ENCODE data around the gene TRIM33. TPM values are rescaled to one million over a fixed set of nuclear protein-coding genes. Genes with fewer than 3 reads are reported as not detected.

The TRIM33 gene
- total RNA-seq, 1 experiment from 2014 or later = 44.5 TPM

DNA sequence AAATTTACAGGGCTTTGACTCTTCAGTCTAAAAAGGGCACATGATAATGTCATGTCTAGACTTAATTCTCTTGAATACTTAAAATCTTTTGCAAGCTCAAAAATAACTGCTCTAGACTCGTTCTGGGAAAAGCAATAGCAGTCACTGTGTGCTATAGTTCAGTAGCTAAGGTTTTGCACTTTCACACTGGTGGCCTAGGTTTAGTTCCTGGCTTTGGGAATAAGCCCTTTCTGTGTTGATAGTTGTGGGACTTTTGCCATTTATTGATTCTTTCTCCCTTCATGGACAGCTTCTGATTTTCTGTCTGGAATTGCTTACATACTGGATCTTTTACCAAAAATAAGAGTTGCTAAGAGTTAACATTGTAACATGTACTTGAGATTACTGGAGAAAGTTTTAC, 151.2 kb downstream of the TRIM33 start:
- ATAC-seq = no peak
- peaks cover 2% of the 10 kb centered on the region; the same call in 1 of the 2 replicates for H3K27me3 Mint-ChIP-seq (ENCODE audit: low read depth)
- TF ChIP-seq EMX1 (CRISPR knock-in tag; IDR thresholded peaks at IDR 0.05) = no peak
- no peak for TF ChIP-seq NFE2L1 (CRISPR knock-in tag; IDR thresholded peaks at IDR 0.05)
- TF ChIP-seq ZNF232 (CRISPR knock-in tag; IDR thresholded peaks at IDR 0.05) = no peak
- no peak for TF ChIP-seq ZNF121 (CRISPR knock-in tag; IDR thresholded peaks at IDR 0.05)
- TF ChIP-seq, protein P1, sequence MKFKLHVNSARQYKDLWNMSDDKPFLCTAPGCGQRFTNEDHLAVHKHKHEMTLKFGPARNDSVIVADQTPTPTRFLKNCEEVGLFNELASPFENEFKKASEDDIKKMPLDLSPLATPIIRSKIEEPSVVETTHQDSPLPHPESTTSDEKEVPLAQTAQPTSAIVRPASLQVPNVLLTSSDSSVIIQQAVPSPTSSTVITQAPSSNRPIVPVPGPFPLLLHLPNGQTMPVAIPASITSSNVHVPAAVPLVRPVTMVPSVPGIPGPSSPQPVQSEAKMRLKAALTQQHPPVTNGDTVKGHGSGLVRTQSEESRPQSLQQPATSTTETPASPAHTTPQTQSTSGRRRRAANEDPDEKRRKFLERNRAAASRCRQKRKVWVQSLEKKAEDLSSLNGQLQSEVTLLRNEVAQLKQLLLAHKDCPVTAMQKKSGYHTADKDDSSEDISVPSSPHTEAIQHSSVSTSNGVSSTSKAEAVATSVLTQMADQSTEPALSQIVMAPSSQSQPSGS (CRISPR knock-in tag; IDR thresholded peaks at IDR 0.05; ENCODE audit: borderline replicate concordance, low read depth) = no peak
- no peak for TF ChIP-seq GTF2I (CRISPR knock-in tag; conservative IDR thresholded peaks at IDR 0.05)
- TF ChIP-seq IRF2 (CRISPR knock-in tag; IDR thresholded peaks at IDR 0.05; ENCODE audit: borderline replicate concordance, low read depth) = no peak
- no peak for TF ChIP-seq PRRX2 (CRISPR knock-in tag; IDR thresholded peaks at IDR 0.05)
- TF ChIP-seq NR3C1 (CRISPR knock-in tag; conservative IDR thresholded peaks at IDR 0.05; ENCODE audit: low read depth) = no peak
- TF ChIP-seq PREB (CRISPR knock-in tag; IDR thresholded peaks at IDR 0.05; ENCODE audit: borderline replicate concordance) = no peak
- TF ChIP-seq, protein P2, sequence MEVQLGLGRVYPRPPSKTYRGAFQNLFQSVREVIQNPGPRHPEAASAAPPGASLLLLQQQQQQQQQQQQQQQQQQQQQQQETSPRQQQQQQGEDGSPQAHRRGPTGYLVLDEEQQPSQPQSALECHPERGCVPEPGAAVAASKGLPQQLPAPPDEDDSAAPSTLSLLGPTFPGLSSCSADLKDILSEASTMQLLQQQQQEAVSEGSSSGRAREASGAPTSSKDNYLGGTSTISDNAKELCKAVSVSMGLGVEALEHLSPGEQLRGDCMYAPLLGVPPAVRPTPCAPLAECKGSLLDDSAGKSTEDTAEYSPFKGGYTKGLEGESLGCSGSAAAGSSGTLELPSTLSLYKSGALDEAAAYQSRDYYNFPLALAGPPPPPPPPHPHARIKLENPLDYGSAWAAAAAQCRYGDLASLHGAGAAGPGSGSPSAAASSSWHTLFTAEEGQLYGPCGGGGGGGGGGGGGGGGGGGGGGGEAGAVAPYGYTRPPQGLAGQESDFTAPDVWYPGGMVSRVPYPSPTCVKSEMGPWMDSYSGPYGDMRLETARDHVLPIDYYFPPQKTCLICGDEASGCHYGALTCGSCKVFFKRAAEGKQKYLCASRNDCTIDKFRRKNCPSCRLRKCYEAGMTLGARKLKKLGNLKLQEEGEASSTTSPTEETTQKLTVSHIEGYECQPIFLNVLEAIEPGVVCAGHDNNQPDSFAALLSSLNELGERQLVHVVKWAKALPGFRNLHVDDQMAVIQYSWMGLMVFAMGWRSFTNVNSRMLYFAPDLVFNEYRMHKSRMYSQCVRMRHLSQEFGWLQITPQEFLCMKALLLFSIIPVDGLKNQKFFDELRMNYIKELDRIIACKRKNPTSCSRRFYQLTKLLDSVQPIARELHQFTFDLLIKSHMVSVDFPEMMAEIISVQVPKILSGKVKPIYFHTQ (CRISPR knock-in tag; IDR thresholded peaks at IDR 0.05) = no peak
- no peak for TF ChIP-seq ATF1 (CRISPR knock-in tag; IDR thresholded peaks at IDR 0.05)
- H3K4me1 Mint-ChIP-seq = no peaks in the 10 kb centered on the region
- peaks cover 22% of the 10 kb centered on the region for H3K36me3 Mint-ChIP-seq
- H3K27ac Mint-ChIP-seq = no peak overlapping the region
- ChIA-PET CTCF (interaction anchor here (1.4 kb wide), 1 partner anchor 383 kb away, joined by 3 read pairs; no protein-coding TSS in a partner anchor), POLR2A (no interaction called here)
- peaks cover 27% of the 10 kb centered on the region for H3K9me3 Mint-ChIP-seq
- no peak overlapping the region for H3K4me3 Mint-ChIP-seq
- DNase-seq (ENCODE audit: low spot score) = no peak

- no peak for ATAC-seq
- no peaks in the 10 kb centered on the region for H3K36me3 Mint-ChIP-seq
- ChIA-PET POLR2A (no interaction called here), CTCF (no interaction called here)
- no peak overlapping the region for H3K4me3 Mint-ChIP-seq
- no peaks in the 10 kb centered on the region for H3K9me3 Mint-ChIP-seq
- peaks cover 15% of the 10 kb centered on the region for H3K4me1 Mint-ChIP-seq
- no peak overlapping the region for H3K27ac Mint-ChIP-seq
- TF ChIP-seq CREB1 (CRISPR knock-in tag; IDR thresholded peaks at IDR 0.05) = no peak
- TF ChIP-seq, protein P3, sequence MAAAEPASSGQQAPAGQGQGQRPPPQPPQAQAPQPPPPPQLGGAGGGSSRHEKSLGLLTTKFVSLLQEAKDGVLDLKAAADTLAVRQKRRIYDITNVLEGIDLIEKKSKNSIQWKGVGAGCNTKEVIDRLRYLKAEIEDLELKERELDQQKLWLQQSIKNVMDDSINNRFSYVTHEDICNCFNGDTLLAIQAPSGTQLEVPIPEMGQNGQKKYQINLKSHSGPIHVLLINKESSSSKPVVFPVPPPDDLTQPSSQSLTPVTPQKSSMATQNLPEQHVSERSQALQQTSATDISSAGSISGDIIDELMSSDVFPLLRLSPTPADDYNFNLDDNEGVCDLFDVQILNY (CRISPR knock-in tag; IDR thresholded peaks at IDR 0.05) = no peak
- TF ChIP-seq ZNF671 (CRISPR knock-in tag; IDR thresholded peaks at IDR 0.05) = no peak
- TF ChIP-seq ETV6 (CRISPR knock-in tag; IDR thresholded peaks at IDR 0.05) = no peak
- no peak for TF ChIP-seq GRHL2 (CRISPR knock-in tag; IDR thresholded peaks at IDR 0.05; ENCODE audit: insufficient replicate concordance, severe bottlenecking)
- no peak for TF ChIP-seq PREB (CRISPR knock-in tag; IDR thresholded peaks at IDR 0.05; ENCODE audit: borderline replicate concordance)
- TF ChIP-seq NFATC4 (CRISPR knock-in tag; IDR thresholded peaks at IDR 0.05) = no peak
- no peak for TF ChIP-seq SMAD4 (CRISPR knock-in tag; IDR thresholded peaks at IDR 0.05)
- TF ChIP-seq JAZF1 (CRISPR knock-in tag; IDR thresholded peaks at IDR 0.05) = no peak
- TF ChIP-seq CREM (CRISPR knock-in tag; IDR thresholded peaks at IDR 0.05) = no peak
- no peak for TF ChIP-seq SOX15 (CRISPR knock-in tag; IDR thresholded peaks at IDR 0.05)
- TF ChIP-seq ZNF263 (CRISPR knock-in tag; IDR thresholded peaks at IDR 0.05; ENCODE audit: low read depth) = no peak
- no peak for TF ChIP-seq NR2C2 (CRISPR knock-in tag; IDR thresholded peaks at IDR 0.05)
- no peak for TF ChIP-seq ZNF121 (CRISPR knock-in tag; IDR thresholded peaks at IDR 0.05)
- no peak for TF ChIP-seq NR1H2 (CRISPR knock-in tag; IDR thresholded peaks at IDR 0.05)
- DNase-seq (ENCODE audit: low spot score) = no peak
- peaks cover 2% of the 10 kb centered on the region; the same call in 1 of the 2 replicates for H3K27me3 Mint-ChIP-seq (ENCODE audit: low read depth)
Observed at GRCh38 chr1:114355240-114355639, 155.8 kb downstream of the TRIM33 start.
